HCT116 (cell line): ENCODE data around the gene IKZF3.

Experiments used
- JUND ChIP-seq: IDR thresholded peaks from 2 replicates; pipeline ENCODE4 v1.6.1; 2012
- POLR2AphosphoS5 ChIP-seq: IDR thresholded peaks from 2 replicates; pipeline ENCODE4 v1.6.1; 2011; ENCODE audit warnings: mild to moderate bottlenecking, low read depth, low read length, moderate library complexity

GRCh38 chr17:39836117-39836516 lies 28.0 kb downstream of the IKZF3 start:
- TF ChIP-seq JUND = no peak
- TF ChIP-seq POLR2AphosphoS5 = no peak
